Measurements from ENCODE around the gene THAP4. TPM values are rescaled to one million over a fixed set of nuclear protein-coding genes. Genes with fewer than 3 reads are reported as not detected.

The THAP4 gene
- total RNA-seq, 1 donor from 2014 or later, result 46.1 TPM

DNA sequence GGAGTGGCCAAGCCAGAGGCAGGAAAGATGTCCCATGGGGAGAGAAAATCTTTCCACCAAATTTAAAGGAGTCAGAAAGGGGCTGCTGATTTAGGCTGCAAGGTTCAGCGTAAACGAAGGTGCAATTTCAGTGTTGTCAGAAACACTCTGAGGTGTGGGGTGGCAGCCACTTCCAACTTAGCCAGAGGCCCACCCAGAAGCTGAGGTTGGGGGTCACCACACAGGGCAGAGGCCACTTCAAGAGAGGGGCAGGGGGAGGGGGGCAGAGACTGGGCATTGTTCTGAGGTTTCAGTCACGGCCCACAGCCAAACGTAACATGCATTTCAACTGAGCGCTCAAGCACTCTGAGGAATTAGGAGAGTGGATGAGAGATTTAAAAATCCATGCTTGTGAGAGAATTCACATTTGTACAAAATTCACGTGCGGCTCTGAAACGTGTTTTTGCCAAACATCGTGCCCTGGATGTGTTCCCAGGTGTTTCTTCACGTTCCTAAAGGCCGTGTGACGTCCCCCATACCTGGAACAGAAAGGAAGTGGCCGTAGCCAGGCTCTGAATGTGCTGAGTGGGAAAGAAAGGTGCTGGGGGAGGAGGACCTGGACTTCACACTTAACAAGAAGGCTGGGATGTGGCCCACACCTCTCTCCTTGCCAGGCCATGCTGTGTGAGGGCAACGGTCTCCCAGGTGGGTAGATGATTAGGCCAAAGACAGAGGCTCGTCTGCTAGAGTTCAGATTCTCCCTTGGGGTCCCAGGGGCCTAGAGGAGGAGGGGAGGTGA, 97.9 kb downstream of the THAP4 start:
- H3K9me3 ChIP-seq, result no peaks in the 10 kb centered on the region
- no peak overlapping the region for H3K4me3 ChIP-seq
- TF ChIP-seq, protein P1, sequence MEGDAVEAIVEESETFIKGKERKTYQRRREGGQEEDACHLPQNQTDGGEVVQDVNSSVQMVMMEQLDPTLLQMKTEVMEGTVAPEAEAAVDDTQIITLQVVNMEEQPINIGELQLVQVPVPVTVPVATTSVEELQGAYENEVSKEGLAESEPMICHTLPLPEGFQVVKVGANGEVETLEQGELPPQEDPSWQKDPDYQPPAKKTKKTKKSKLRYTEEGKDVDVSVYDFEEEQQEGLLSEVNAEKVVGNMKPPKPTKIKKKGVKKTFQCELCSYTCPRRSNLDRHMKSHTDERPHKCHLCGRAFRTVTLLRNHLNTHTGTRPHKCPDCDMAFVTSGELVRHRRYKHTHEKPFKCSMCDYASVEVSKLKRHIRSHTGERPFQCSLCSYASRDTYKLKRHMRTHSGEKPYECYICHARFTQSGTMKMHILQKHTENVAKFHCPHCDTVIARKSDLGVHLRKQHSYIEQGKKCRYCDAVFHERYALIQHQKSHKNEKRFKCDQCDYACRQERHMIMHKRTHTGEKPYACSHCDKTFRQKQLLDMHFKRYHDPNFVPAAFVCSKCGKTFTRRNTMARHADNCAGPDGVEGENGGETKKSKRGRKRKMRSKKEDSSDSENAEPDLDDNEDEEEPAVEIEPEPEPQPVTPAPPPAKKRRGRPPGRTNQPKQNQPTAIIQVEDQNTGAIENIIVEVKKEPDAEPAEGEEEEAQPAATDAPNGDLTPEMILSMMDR (IDR thresholded peaks at IDR 0.05), result no peak
- no peaks in the 10 kb centered on the region for H3K27me3 ChIP-seq
- no peak for DNase-seq
- peak; percentile 7 for ATAC-seq
- H3K4me1 ChIP-seq, result peaks cover 15% of the 10 kb centered on the region
- no peaks in the 10 kb centered on the region for H3K36me3 ChIP-seq
- peak overlapping the region; percentile 11 for H3K27ac ChIP-seq
- intact Hi-C loops (cut with DNase I), result no loop called here

DNA sequence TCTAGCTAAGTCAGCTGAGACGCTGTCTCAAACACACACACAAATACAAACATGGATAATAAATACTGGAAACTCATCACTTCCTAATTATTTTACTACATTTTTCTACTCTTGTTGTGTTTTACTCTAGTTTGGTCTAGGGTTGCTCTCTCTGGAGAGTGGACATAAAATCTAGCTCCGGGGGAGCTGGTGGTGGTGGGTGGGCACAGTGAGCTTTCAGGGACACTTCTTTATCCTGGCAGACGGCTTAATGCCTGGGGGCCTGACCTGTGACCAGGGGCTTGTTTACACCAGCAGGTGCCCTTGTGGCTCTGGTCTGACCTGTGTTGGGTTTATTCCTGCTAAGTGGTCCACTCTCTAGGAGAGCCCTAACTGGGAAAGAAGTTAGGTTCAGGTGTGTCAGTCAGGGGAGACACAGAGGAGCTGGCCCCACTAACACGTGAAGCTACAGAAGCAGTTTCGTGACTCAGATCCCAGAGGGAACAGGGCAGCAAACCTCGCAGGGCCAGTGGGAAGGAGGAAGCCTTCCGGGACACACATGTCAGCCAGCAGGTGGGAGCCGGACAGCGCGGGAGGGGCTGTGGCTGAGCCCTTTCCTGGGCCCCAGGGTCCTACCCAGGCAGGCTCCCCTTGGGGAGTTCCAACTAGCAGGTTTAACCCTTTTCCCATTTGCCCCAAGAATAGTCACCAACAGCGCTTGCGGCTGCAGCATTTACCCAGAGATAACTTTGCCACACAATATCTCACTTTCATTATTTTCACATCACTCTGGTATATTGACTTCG, 100.9 kb downstream of the THAP4 start:
- no peak overlapping the region for H3K4me3 ChIP-seq
- intact Hi-C loops (cut with DNase I), result no loop called here
- peaks cover 8% of the 10 kb centered on the region for H3K4me1 ChIP-seq
- ATAC-seq (no peak), DNase-seq (no peak)
- H3K27ac ChIP-seq, result no peak overlapping the region
- H3K36me3 ChIP-seq, result no peaks in the 10 kb centered on the region
- TF ChIP-seq, protein P1 (IDR thresholded peaks at IDR 0.05), result no peak
- no peaks in the 10 kb centered on the region for H3K9me3 ChIP-seq
- no peaks in the 10 kb centered on the region for H3K27me3 ChIP-seq

DNA sequence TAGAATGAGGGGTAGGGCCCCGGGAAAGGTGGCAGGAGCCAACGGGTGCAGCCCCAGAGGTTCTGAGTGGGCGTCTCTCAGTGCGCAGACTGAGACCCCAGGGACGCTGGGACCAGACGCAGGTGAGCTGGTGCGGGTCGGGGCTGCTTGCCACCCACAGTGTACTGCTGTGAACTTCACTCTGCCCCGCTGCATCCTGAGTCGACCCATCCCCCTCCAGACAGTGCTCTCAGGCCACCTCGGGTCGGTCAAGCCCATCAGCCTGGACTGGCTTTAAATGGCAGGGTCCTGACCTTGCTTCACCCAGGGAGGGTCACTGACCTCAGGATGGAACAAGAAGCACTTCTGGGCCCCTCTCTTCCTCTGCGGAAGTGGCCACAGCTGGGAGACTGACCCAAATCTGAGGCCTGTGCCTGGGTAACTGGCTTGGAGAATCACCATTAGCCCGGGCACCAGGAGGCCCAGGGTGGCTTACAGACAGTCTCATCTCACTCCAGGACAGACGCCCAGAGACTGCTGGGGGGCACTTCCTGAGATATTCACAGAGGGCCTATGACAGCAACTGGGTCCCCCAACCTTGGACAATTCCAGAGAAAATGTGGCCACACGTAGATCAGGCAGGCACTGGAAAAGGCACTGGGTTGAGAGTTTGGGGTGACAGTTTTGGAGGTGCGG, 102.1 kb downstream of the THAP4 start:
- Histone ChIP-seq H3K4me1 (no peaks in the 10 kb centered on the region), H3K4me3 (no peak overlapping the region), H3K27me3 (no peaks in the 10 kb centered on the region), H3K27ac (no peak overlapping the region), H3K9me3 (no peaks in the 10 kb centered on the region), H3K36me3 (no peaks in the 10 kb centered on the region)
- no peak for DNase-seq
- intact Hi-C loops (cut with DNase I), result no loop called here
- TF ChIP-seq, protein P1 (IDR thresholded peaks at IDR 0.05), result no peak
- no peak for ATAC-seq

Other genes with a start within 250 kb of the THAP4 start
- gene STK25, start 128.6 kb downstream of the THAP4 start, total RNA-seq, result 134 TPM
- gene BOK, start 78.4 kb downstream of the THAP4 start, total RNA-seq, result 56.4 TPM
- 72.0 TPM for gene ATG4B, start 535 bp upstream of the THAP4 start, total RNA-seq
- 14.9 TPM for gene DTYMK, start 49.7 kb upstream of the THAP4 start, total RNA-seq
- 36.5 TPM for gene ING5, start 64.9 kb upstream of the THAP4 start, total RNA-seq
- 28.8 TPM for gene D2HGDH, start 97.5 kb upstream of the THAP4 start, total RNA-seq
- not detected for gene GAL3ST2, start 139.7 kb upstream of the THAP4 start, total RNA-seq
- 0.23 TPM for gene NEU4, start 172.0 kb upstream of the THAP4 start, total RNA-seq
- 1.8 TPM for gene PDCD1, start 221.7 kb upstream of the THAP4 start, total RNA-seq
- gene RTP5, start 232.6 kb upstream of the THAP4 start, total RNA-seq, result not detected